GM10266 (cell line): ENCODE results near the gene CDKAL1.

Source experiments
- DNase-seq: peaks from one replicate; pipeline ENCODE4 v3.0.0; 2012; ENCODE audit errors: extremely low spot score
- CTCF ChIP-seq: IDR thresholded peaks from 2 replicates; pipeline ENCODE4 v1.5.1; 2012; ENCODE audit warnings: mild to moderate bottlenecking, low read depth; ENCODE audit not compliant: control insufficient read depth, insufficient read depth; ENCODE audit errors: missing control alignments

The CDKAL1 gene

GRCh38 chr6:20955751-20956150 is 421.5 kb downstream of the CDKAL1 start:
- no peak for TF ChIP-seq CTCF
- DNase-seq, result no peak

DNA sequence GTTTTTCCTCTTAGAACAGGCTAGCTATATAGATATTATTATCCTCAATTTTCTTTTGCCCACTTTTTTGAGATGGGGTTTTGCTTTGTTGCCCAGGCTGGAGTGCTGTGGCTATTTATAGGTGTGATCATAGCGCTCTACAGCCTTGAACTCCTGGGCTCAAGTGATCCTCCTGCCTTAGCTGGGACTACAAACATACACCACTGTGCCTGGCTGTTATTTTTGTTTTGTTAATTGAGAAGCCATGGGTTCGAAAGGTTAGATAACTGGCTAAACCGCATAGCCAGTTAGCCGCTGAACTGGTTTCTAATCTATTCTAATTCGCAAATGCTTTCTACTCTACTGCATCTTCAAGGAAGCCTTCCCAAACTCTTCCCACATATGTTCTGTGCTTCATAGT is 425.8 kb downstream of the CDKAL1 start:
- no peak for DNase-seq
- TF ChIP-seq CTCF, result no peak

- TF ChIP-seq CTCF, result no peak
- DNase-seq, result no peak
Observed at GRCh38 chr6:20965276-20965675, 431.0 kb downstream of the CDKAL1 start.

GRCh38 chr6:20965915-20966314 is 431.7 kb downstream of the CDKAL1 start:
- DNase-seq, result no peak
- no peak for TF ChIP-seq CTCF

- DNase-seq, result no peak
- TF ChIP-seq CTCF, result no peak
Observed at GRCh38 chr6:20969551-20969950, 435.3 kb downstream of the CDKAL1 start.

DNA sequence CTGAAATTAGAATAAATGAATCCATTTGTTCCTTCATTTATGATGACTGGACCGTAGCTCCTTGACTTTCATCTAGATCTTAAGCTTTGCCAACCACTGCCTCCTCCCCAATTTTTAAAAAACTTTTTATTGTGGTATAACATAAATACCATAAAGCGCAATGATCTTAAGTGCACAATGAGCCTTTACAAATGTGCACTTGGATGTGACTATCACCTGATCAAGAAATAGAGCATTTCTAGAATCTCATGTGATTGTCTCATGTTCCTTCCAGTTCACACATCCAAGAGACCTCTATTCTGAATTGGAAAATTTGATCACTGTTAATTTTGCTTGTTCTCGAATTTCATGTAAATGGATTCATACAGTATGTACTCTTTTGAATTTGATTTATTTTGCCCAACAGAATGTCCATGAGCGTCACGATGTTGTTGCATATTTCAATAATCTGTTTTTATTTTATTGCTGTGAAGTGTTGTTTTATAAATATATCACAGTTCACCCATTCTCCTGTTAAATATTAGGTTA is 442.2 kb downstream of the CDKAL1 start:
- no peak for DNase-seq
- no peak for TF ChIP-seq CTCF

DNA sequence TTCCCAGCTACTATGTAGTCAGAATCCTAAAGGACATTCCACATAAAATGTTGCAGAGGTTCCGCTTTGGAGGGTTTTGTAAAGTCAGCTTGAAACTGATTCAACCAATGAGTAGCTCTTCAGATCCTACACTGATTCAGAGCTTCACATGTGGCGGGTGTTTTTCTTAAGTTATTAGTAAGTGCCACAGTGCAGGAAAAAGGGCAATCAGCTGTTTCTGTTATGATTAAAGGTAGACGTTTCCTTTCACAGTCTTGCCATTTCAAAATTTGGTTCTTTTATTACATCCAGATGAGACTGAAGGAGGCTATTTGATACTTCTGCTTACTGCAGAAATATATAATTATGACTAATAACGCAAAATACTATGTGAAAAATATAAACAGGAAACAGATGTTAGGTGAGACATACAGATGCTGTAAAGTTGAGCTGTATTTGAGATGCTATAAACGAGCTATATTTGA is 443.9 kb downstream of the CDKAL1 start:
- TF ChIP-seq CTCF, result no peak
- no peak for DNase-seq
